ENCODE results near the gene BABAM1. TPM values are rescaled to one million over a fixed set of nuclear protein-coding genes. Genes with fewer than 3 reads are reported as not detected.

The BABAM1 gene
- total and polyA plus RNA-seq, 9 of the 15 experiments (the other 6 are each of a cell fraction or from before 2014, with no cell fraction given): 14.7 to 160 (median 113) TPM

DNA sequence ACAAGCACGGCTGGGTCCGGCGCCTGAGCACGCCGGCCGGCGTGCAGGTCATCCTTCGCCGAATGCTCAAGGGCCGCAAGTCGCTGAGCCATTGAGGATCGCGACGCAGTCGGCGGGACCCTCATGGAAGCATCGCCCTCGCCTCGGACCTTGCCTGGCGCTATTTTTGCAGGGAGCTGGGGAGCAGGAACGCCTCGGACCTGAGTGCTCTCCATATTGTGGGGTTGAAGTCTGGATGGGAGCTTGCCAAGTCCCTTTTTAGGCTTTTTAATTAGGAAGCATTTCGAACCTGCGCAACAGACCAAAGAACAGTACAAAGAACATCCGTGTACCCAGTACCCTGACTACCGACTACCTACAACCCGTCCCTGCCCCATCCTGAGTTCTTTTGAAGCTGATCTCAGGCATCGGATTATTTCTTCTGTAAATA, 39.1 kb downstream of the BABAM1 start (continued):
- no peak for TF ChIP-seq ZBTB9 (CRISPR knock-in tag; IDR thresholded peaks at IDR 0.05)
- TF ChIP-seq LEF1 (IDR thresholded peaks at IDR 0.05): peak; percentile 0; the same call in 1 of the 2 replicates
- no peak for TF ChIP-seq SPI1 (IDR thresholded peaks at IDR 0.05; ENCODE audit: borderline replicate concordance, low read depth, low read length)
- TF ChIP-seq ESRRA (IDR thresholded peaks at IDR 0.05; ENCODE audit: borderline replicate concordance, low read depth): no peak; the same call in none of the 2 replicates
- TF ChIP-seq ZNF668 (CRISPR knock-in tag; IDR thresholded peaks at IDR 0.05): no peak
- no peak for TF ChIP-seq ZC3H8 (IDR thresholded peaks at IDR 0.05)
- no peak for TF ChIP-seq PRMT5 (CRISPR knock-in tag; IDR thresholded peaks at IDR 0.05)
- no peak for TF ChIP-seq ZNF165 (CRISPR knock-in tag; IDR thresholded peaks at IDR 0.05; ENCODE audit: borderline replicate concordance)
- TF ChIP-seq PHTF2 (CRISPR knock-in tag; IDR thresholded peaks at IDR 0.05): no peak
- no peak for TF ChIP-seq BRD9 (IDR thresholded peaks at IDR 0.05; ENCODE audit: low read depth, partially characterized antibody)
- 0 out of 2 replicates have a peak, but pooled peaks have one; percentile 13 for TF ChIP-seq KAT7 (CRISPR knock-in tag; IDR thresholded peaks at IDR 0.05; ENCODE audit: borderline replicate concordance)
- no peak for TF ChIP-seq ZNF57 (CRISPR knock-in tag; IDR thresholded peaks at IDR 0.05)
- no peak for TF ChIP-seq HOMEZ (CRISPR knock-in tag; IDR thresholded peaks at IDR 0.05)
- TF ChIP-seq ZFX (CRISPR knock-in tag; IDR thresholded peaks at IDR 0.05): peak; percentile 64
- no peak for TF ChIP-seq RFX1 (IDR thresholded peaks at IDR 0.05)
- TF ChIP-seq SUPT5H (IDR thresholded peaks at IDR 0.05): no peak
- TF ChIP-seq RBBP5 (IDR thresholded peaks at IDR 0.05; ENCODE audit: borderline replicate concordance, insufficient read depth, low read length, poor library complexity, severe bottlenecking): peak; percentile 74
- TF ChIP-seq, protein P1, sequence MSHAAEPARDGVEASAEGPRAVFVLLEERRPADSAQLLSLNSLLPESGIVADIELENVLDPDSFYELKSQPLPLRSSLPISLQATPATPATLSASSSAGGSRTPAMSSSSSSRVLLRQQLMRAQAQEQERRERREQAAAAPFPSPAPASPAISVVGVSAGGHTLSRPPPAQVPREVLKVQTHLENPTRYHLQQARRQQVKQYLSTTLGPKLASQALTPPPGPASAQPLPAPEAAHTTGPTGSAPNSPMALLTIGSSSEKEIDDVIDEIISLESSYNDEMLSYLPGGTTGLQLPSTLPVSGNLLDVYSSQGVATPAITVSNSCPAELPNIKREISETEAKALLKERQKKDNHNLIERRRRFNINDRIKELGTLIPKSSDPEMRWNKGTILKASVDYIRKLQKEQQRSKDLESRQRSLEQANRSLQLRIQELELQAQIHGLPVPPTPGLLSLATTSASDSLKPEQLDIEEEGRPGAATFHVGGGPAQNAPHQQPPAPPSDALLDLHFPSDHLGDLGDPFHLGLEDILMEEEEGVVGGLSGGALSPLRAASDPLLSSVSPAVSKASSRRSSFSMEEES (CRISPR knock-in tag; IDR thresholded peaks at IDR 0.05): 0 out of 2 replicates have a peak, but pooled peaks have one; percentile 0
- TF ChIP-seq UBTF (IDR thresholded peaks at IDR 0.05; ENCODE audit: borderline replicate concordance in 1 of 2, low read depth in 2 of 2, low read length in 2 of 2): peak in 1 of 2 experiments; percentile 87; a peak in 2 of 4 replicates
- 0 out of 2 replicates have a peak, but pooled peaks have one; percentile 8 for TF ChIP-seq ARID1B (IDR thresholded peaks at IDR 0.05)

Data from K562 (cell line).